CD14-positive monocyte (primary cell): ENCODE measurements around the gene TRIAP1. TPM values are rescaled to one million over a fixed set of nuclear protein-coding genes. Genes with fewer than 3 reads are reported as not detected.

Experiments used
- DNase-seq, 3 donors: peaks; one replicate each; pipeline ENCODE4 v3.0.0-alpha.2; 2011 to 2022
- H2AFZ ChIP-seq: 2 replicates; pipeline ENCODE4 v1.6.0; 2012; ENCODE audit warnings: mild to moderate bottlenecking, low read depth, low read length, inconsistent platforms; ENCODE audit not compliant: insufficient read depth, poor library complexity, severe bottlenecking
- H3K27ac ChIP-seq, 2 donors: 1 replicate in 1 of 2; 2 replicates in 1 of 2; pipeline ENCODE4 v1.5.1; 2012 to 2013; ENCODE audit warnings: low read length in 2 of 2, control low read depth in 1 of 2, inconsistent platforms in 1 of 2, low read depth in 1 of 2, mild to moderate bottlenecking in 1 of 2
- H3K27me3 ChIP-seq, 2 donors: one replicate each; pipeline versions ENCODE4 v1.6.0 to v1.6.1; 2011 to 2013; ENCODE audit warnings: low read length in 2 of 2; ENCODE audit not compliant: control insufficient read depth in 2 of 2, insufficient read depth in 2 of 2
- H3K36me3 ChIP-seq, 2 donors: replicated peaks in 1 of 2; 1 replicate in 1 of 2; 2 replicates in 1 of 2; pipeline versions ENCODE4 v1.5.1 to v1.6.1; 2012 to 2013; ENCODE audit warnings: low read length in 2 of 2, control low read depth in 1 of 2, inconsistent platforms in 1 of 2, mild to moderate bottlenecking in 1 of 2; ENCODE audit not compliant: insufficient read depth in 2 of 2, control insufficient read depth in 1 of 2
- H3K4me1 ChIP-seq, 2 donors: 1 replicate in 1 of 2; 2 replicates in 1 of 2; pipeline versions ENCODE4 v1.5.1 to v1.6.1; 2012 to 2013; ENCODE audit warnings: low read length in 2 of 2, control low read depth in 1 of 2, inconsistent platforms in 1 of 2, mild to moderate bottlenecking in 1 of 2, moderate library complexity in 1 of 2; ENCODE audit not compliant: insufficient read depth in 2 of 2, control insufficient read depth in 1 of 2
- H3K4me2 ChIP-seq: replicated peaks from 2 replicates; pipeline ENCODE3; 2012; ENCODE audit warnings: low read length, moderate library complexity, mild to moderate bottlenecking; ENCODE audit not compliant: poor library complexity, severe bottlenecking; ENCODE audit errors: extremely low read depth
- H3K4me3 ChIP-seq, 3 experiments: fragments of 200-600 bp in 1 of 3; sonication (generic) in 1 of 3; replicated peaks in 1 of 3; 1 replicate in 2 of 3; 2 replicates in 1 of 3; pipeline ENCODE4 v1.5.1; 2011 to 2013; ENCODE audit warnings: low read length in 3 of 3, mild to moderate bottlenecking in 3 of 3, control low read depth in 2 of 3, low read depth in 2 of 3, inconsistent platforms in 1 of 3, moderate library complexity in 1 of 3
- H3K79me2 ChIP-seq: 2 replicates; pipeline ENCODE4 v1.6.0; 2012; ENCODE audit warnings: mild to moderate bottlenecking, control low read depth, inconsistent platforms, low read length, moderate library complexity; ENCODE audit not compliant: insufficient read depth
- H3K9ac ChIP-seq: 2 replicates; pipeline ENCODE4 v1.6.0; 2017; ENCODE audit warnings: low read length, mild to moderate bottlenecking; ENCODE audit not compliant: insufficient read depth, poor library complexity, severe bottlenecking
- H3K9me3 ChIP-seq, 2 donors: replicated peaks in 1 of 2; 1 replicate in 1 of 2; 2 replicates in 1 of 2; pipeline versions ENCODE4 v1.5.1 to v1.6.1; 2012 to 2013; ENCODE audit warnings: low read length in 2 of 2, control low read depth in 1 of 2; ENCODE audit not compliant: control insufficient read depth in 1 of 2, insufficient read depth in 1 of 2
- H4K20me1 ChIP-seq: 2 replicates; pipeline ENCODE4 v1.6.0; 2012; ENCODE audit warnings: mild to moderate bottlenecking, low read length, control low read depth, moderate library complexity; ENCODE audit not compliant: insufficient read depth
- H3K27ac Mint-ChIP-seq, 7 donors: one replicate each; pipeline ENCODE4 v1.8.0; 2020; ENCODE audit warnings: mild to moderate bottlenecking in 7 of 7, mixed read lengths in 7 of 7, moderate library complexity in 6 of 7, inconsistent platforms in 2 of 7
- H3K27me3 Mint-ChIP-seq, 3 donors: one replicate each; pipeline ENCODE4 v1.8.0; 2021 to 2022; ENCODE audit warnings: low read depth in 3 of 3, mild to moderate bottlenecking in 3 of 3, mixed read lengths in 3 of 3, moderate library complexity in 3 of 3, inconsistent platforms in 1 of 3
- H3K36me3 Mint-ChIP-seq, 2 donors: one replicate each; pipeline ENCODE4 v1.8.0; 2020; ENCODE audit warnings: mixed read lengths in 2 of 2, inconsistent platforms in 1 of 2, mild to moderate bottlenecking in 1 of 2
- H3K4me1 Mint-ChIP-seq: one replicate; pipeline ENCODE4 v1.8.0; 2020; ENCODE audit warnings: mild to moderate bottlenecking, mixed read lengths
- H3K4me3 Mint-ChIP-seq, 2 donors: one replicate each; pipeline ENCODE4 v1.8.0; 2020; ENCODE audit warnings: mild to moderate bottlenecking in 2 of 2, mixed read lengths in 2 of 2, moderate library complexity in 1 of 2
- H3K9me3 Mint-ChIP-seq, 7 donors: one replicate each; pipeline ENCODE4 v1.8.0; 2020 to 2022; ENCODE audit warnings: mixed read lengths in 7 of 7, mild to moderate bottlenecking in 6 of 7, moderate library complexity in 6 of 7, inconsistent platforms in 2 of 7
- CTCF ChIP-seq: fragments of 200-600 bp; IDR thresholded peaks from one replicate; pipeline ENCODE4 v1.8.0; 2022; ENCODE audit warnings: antibody characterized with exemption, mild to moderate bottlenecking
- WGBS: methylation state at CpG from one replicate; pipeline ENCODE4 v1.1.5; 2013; ENCODE audit warnings: missing lambda C conversion rate; ENCODE audit not compliant: insufficient coverage; 5-methylcytosine and 5-hydroxymethylcytosine counted together
- intact Hi-C, 2 donors: fragments of 100-400 bp; cut with micrococcal nuclease; formaldehyde crosslinking; loops; one replicate each; pipeline versions ENCODE4 v1.15.0 to v1.15.1; 2023
- polyA plus RNA-seq, 3 donors: library from polyadenylated mRNA; depleted of rRNA in 1 of 3; unstranded in 2 of 3; stranded (reverse) in 1 of 3; fragments of 300-500 nt in 2 of 3; fragments of >200 nt in 1 of 3; fragmentation: Illumina TruSeq in 2 of 3; gene quantifications; 1 replicate in 2 of 3; 2 replicates in 1 of 3; pipeline ENCODE4 v1.2.3, GENCODE V29; 2012 to 2021

Gene TRIAP1
- polyA plus RNA-seq, 3 donors = 11.3 to 61.9 (median 57.0) TPM

GRCh38 chr12:120463712-120464111 is 17.5 kb upstream of the TRIAP1 start:
- H3K27me3 Mint-ChIP-seq = no peaks in the 10 kb centered on the region
- peaks cover 7 to 18% of the 10 kb centered on the region in 2 donors for H3K4me1 ChIP-seq
- H3K4me3 ChIP-seq = no peak overlapping the region
- no peak overlapping the region for H3K4me3 Mint-ChIP-seq
- no peaks in the 10 kb centered on the region for H3K27me3 ChIP-seq
- no peak overlapping the region for H3K9ac ChIP-seq
- no peak for DNase-seq
- no peak overlapping the region for H2AFZ ChIP-seq
- H3K79me2 ChIP-seq = peaks cover 75% of the 10 kb centered on the region
- peaks cover 72 to 90% of the 10 kb centered on the region in 2 donors for H3K36me3 ChIP-seq
- no peaks in the 10 kb centered on the region for H3K9me3 ChIP-seq
- peaks cover 67 to 87% of the 10 kb centered on the region in 2 donors for H3K36me3 Mint-ChIP-seq
- H3K9me3 Mint-ChIP-seq = peaks cover 0 to 2% (median 0%) of the 10 kb centered on the region in 7 donors
- no peak overlapping the region for H3K27ac Mint-ChIP-seq
- no peak overlapping the region for H3K27ac ChIP-seq
- peaks cover 23% of the 10 kb centered on the region for H3K4me1 Mint-ChIP-seq
- intact Hi-C loops = no loop called here
- no peak overlapping the region for H3K4me2 ChIP-seq
- no peak for TF ChIP-seq CTCF
- WGBS = 100% methylated on average over 3 of the region's 5 CpGs
- H4K20me1 ChIP-seq = peaks cover 91% of the 10 kb centered on the region

DNA sequence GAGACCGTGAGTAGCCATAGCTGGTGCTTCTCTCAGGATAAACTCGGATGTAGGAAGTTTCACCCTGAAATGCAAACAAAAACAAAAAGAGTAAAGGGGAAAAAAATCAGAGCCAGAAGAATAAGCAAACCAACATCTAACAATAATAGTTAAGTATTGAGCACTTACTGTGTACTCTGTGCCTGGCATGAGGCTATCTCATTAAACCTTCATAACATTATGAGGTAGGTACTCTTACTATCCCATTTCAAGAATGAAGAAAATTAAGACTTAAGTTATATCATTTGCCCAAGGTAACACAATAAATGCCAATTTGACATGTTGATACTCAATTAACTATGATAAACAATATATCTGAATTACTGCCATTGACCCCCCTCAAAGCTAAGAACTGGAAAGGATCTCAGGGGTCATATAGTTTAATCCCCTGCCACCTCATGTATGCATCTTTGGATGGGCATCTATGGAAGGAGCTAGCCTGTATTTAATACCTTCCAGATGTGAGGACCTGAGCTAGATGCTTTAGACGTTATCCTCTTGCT is 16.0 kb upstream of the TRIAP1 start:
- H3K4me3 Mint-ChIP-seq = no peak overlapping the region
- intact Hi-C loops = no loop called here
- peaks cover 81 to 100% of the 10 kb centered on the region in 2 donors for H3K36me3 ChIP-seq
- WGBS = 90% methylated on average over 1 of the region's 3 CpGs
- no peak overlapping the region for H3K4me3 ChIP-seq
- H3K4me2 ChIP-seq = no peak overlapping the region
- no peaks in the 10 kb centered on the region for H3K9me3 ChIP-seq
- peaks cover 12% of the 10 kb centered on the region for H3K4me1 Mint-ChIP-seq
- no peak overlapping the region for H2AFZ ChIP-seq
- H3K4me1 ChIP-seq = peaks cover 0 to 4% of the 10 kb centered on the region in 2 donors
- no peak overlapping the region for H3K27ac ChIP-seq
- H3K79me2 ChIP-seq = peaks cover 61% of the 10 kb centered on the region
- peaks cover 0 to 2% (median 0%) of the 10 kb centered on the region in 7 donors for H3K9me3 Mint-ChIP-seq
- H3K9ac ChIP-seq = no peak overlapping the region
- no peaks in the 10 kb centered on the region for H3K27me3 ChIP-seq
- no peak for DNase-seq
- TF ChIP-seq CTCF = no peak
- H3K27ac Mint-ChIP-seq = peak overlapping the region in 1 of 7 donors; percentile 35
- peaks cover 71 to 98% of the 10 kb centered on the region in 2 donors for H3K36me3 Mint-ChIP-seq
- peaks cover 86% of the 10 kb centered on the region for H4K20me1 ChIP-seq
- H3K27me3 Mint-ChIP-seq = no peaks in the 10 kb centered on the region
